ENCODE results near the gene CCNL1.

DNA sequence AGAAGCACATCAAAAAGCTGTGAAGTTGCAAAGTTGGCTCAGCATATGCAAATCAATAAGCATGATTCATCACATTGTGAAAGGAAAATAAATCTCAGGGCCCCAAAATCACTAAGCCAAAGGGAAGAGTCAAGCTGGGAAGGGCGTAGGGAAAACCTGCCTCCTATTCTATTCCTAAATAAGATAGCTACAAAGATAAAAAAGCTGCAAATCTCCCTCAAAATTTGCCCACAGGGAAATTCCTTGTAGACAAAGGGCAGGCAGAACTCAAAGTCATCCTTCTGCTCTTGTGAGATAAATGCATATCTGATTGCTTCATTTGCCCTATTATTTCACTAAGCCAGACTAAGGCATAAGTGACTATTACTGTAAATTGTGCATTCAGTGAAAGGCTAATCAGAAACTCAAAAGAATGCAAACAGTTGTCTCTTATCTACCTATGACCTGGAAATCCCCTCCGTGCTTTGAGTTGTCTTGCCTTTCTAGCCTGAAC, 30.5 kb upstream of the CCNL1 start:
- no peak for TF ChIP-seq POLR2AphosphoS5 (IDR thresholded peaks at IDR 0.05; ENCODE audit: low read depth, low read length)
- no peak for TF ChIP-seq TAF1 (IDR thresholded peaks at IDR 0.05; ENCODE audit: borderline replicate concordance, low read depth, low read length)
- no peak for TF ChIP-seq POLR2A (IDR thresholded peaks at IDR 0.05; ENCODE audit: low read depth, low read length)
